Measurements from ENCODE around the gene EIF5A2. TPM values are rescaled to one million over a fixed set of nuclear protein-coding genes. Genes with fewer than 3 reads are reported as not detected.
A peak's percentile ranks its signal among the peaks of the same experiment; 100 is the strongest.

EIF5A2 gene
- total RNA-seq, 1 donor from 2014 or later: 6.7 TPM

GRCh38 chr3:170858599-170858998, 49.8 kb downstream of the EIF5A2 start:
- ATAC-seq: no peak
- no peaks in the 10 kb centered on the region for H3K27me3 ChIP-seq (ENCODE audit: low read depth)
- H3K4me1 ChIP-seq: no peaks in the 10 kb centered on the region
- no peak overlapping the region for H3K27ac ChIP-seq
- no peak for DNase-seq
- H3K4me3 ChIP-seq: no peak overlapping the region
- no peaks in the 10 kb centered on the region for H3K9me3 ChIP-seq
- intact Hi-C loops (cut with DNase I): no loop called here
- TF ChIP-seq, protein P1, sequence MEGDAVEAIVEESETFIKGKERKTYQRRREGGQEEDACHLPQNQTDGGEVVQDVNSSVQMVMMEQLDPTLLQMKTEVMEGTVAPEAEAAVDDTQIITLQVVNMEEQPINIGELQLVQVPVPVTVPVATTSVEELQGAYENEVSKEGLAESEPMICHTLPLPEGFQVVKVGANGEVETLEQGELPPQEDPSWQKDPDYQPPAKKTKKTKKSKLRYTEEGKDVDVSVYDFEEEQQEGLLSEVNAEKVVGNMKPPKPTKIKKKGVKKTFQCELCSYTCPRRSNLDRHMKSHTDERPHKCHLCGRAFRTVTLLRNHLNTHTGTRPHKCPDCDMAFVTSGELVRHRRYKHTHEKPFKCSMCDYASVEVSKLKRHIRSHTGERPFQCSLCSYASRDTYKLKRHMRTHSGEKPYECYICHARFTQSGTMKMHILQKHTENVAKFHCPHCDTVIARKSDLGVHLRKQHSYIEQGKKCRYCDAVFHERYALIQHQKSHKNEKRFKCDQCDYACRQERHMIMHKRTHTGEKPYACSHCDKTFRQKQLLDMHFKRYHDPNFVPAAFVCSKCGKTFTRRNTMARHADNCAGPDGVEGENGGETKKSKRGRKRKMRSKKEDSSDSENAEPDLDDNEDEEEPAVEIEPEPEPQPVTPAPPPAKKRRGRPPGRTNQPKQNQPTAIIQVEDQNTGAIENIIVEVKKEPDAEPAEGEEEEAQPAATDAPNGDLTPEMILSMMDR (IDR thresholded peaks at IDR 0.05): no peak
- no peaks in the 10 kb centered on the region for H3K36me3 ChIP-seq

DNA sequence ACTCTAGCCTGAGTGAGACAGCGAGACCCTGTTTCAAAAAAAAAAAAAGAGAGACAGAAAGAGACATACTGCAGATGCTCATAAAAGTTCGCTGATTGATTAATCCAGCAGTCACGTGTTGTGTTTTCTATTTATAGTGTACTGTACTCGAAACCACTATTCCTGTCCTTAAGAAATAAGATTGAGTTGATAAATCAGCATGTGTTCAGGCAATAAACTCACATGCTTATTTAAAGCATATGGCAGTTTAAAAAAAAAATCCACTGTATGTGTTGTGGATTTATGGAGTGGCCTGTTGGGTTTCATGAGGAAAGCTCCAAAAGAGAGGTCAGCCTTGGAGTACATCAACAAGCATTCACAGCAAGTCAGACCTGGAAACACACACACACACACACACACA, 56.1 kb downstream of the EIF5A2 start:
- H3K27ac ChIP-seq: no peak overlapping the region
- H3K27me3 ChIP-seq (ENCODE audit: low read depth): no peaks in the 10 kb centered on the region
- H3K4me3 ChIP-seq: no peak overlapping the region
- intact Hi-C loops (cut with DNase I): no loop called here
- no peaks in the 10 kb centered on the region for H3K9me3 ChIP-seq
- H3K4me1 ChIP-seq: no peaks in the 10 kb centered on the region
- TF ChIP-seq, protein P1 (IDR thresholded peaks at IDR 0.05): no peak
- DNase-seq (no peak), ATAC-seq (no peak)
- no peaks in the 10 kb centered on the region for H3K36me3 ChIP-seq

DNA sequence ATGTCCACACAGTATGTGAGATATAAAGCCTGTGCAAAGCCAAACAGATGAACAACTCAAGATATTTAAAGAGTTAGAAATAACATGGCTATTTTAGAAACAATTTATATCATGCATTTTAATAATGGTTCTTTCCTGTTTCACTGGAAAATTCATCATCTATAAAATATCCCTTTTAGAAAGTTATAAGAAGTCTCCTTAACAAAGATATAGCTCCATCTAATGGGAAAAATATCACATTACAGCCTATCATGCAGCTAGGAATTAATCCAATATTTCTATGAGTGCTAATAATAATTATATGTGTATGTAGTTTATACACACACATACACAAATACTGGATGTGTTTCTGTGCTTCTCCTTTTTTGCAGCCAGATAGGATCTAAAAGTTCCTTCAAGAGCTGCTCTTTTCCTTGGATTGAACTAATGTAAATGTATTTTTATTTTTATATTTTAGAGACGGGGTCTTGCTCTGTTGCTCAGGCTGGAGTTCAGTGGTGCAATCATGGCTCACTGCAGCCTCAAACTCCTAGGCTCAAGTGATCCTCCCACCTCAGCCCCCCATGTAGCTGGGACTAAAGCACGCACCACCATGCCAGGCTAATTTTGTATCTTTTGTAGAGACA, 60.0 kb downstream of the EIF5A2 start:
- DNase-seq (no peak), ATAC-seq (no peak)

GRCh38 chr3:170844377-170844776, 64.1 kb downstream of the EIF5A2 start:
- no peak for ATAC-seq
- TF ChIP-seq, protein P1 (IDR thresholded peaks at IDR 0.05): no peak
- intact Hi-C loops (cut with DNase I): no loop called here
- Histone ChIP-seq H3K36me3 (no peaks in the 10 kb centered on the region), H3K4me3 (no peak overlapping the region), H3K27ac (no peak overlapping the region), H3K4me1 (no peaks in the 10 kb centered on the region), H3K9me3 (no peaks in the 10 kb centered on the region), H3K27me3 (ENCODE audit: low read depth) (no peaks in the 10 kb centered on the region)
- DNase-seq: no peak

More for the DNA sequence above, 60.0 kb downstream of the EIF5A2 start:
- TF ChIP-seq, protein P1 (IDR thresholded peaks at IDR 0.05): peak; percentile 31
- Histone ChIP-seq H3K4me3 (no peak overlapping the region), H3K9me3 (no peaks in the 10 kb centered on the region), H3K27me3 (ENCODE audit: low read depth) (no peaks in the 10 kb centered on the region), H3K36me3 (no peaks in the 10 kb centered on the region), H3K4me1 (no peaks in the 10 kb centered on the region), H3K27ac (no peak overlapping the region)
- intact Hi-C loops (cut with DNase I): no loop called here

- H3K27ac ChIP-seq: no peak overlapping the region
- intact Hi-C loops (cut with DNase I): no loop called here
- no peaks in the 10 kb centered on the region for H3K36me3 ChIP-seq
- TF ChIP-seq, protein P1 (IDR thresholded peaks at IDR 0.05): no peak
- no peaks in the 10 kb centered on the region for H3K4me1 ChIP-seq
- ATAC-seq (no peak), DNase-seq (no peak)
- H3K4me3 ChIP-seq: no peak overlapping the region
- H3K9me3 ChIP-seq: no peaks in the 10 kb centered on the region
- no peaks in the 10 kb centered on the region for H3K27me3 ChIP-seq (ENCODE audit: low read depth)
Measured at GRCh38 chr3:170840291-170840859, 68.1 kb downstream of the EIF5A2 start.

Data from lower lobe of right lung (tissue), 2 donors.